GM19463 (cell line): ENCODE data around the gene ALLC.

Experiments used
- ATAC-seq: cut with Tn5 transposase; IDR thresholded peaks from one replicate; pipeline ENCODE4 v1.9.1; 2021; ENCODE audit warnings: mild to moderate bottlenecking, moderate library complexity; ENCODE audit not compliant: unreplicated experiment

The ALLC gene

GRCh38 chr2:3742743-3743508, 84.9 kb downstream of the ALLC start:
- no peak for ATAC-seq

GRCh38 chr2:3743951-3744555, 86.1 kb downstream of the ALLC start:
- ATAC-seq, result no peak

DNA sequence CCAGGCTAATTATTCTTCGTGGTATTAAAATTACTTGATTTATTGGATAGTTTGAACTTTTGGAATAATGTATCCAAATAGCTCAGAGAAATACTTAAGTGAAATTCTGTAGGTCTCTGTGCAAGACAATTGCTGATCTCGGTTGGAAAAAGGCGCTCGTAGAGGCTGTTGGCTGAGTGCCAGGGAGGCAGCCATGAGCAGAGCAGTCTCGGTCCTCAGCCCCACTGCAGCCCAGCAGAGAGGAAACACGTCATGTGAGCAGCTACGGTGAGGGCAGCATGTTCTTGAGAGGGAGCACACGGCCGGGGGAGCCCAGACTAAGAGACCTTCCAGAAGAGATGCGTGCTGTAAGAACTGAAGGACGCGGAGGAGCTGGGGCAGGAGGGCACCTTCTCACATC, 87.9 kb downstream of the ALLC start:
- no peak for ATAC-seq

GRCh38 chr2:3747032-3747654, 89.1 kb downstream of the ALLC start:
- ATAC-seq, result no peak

DNA sequence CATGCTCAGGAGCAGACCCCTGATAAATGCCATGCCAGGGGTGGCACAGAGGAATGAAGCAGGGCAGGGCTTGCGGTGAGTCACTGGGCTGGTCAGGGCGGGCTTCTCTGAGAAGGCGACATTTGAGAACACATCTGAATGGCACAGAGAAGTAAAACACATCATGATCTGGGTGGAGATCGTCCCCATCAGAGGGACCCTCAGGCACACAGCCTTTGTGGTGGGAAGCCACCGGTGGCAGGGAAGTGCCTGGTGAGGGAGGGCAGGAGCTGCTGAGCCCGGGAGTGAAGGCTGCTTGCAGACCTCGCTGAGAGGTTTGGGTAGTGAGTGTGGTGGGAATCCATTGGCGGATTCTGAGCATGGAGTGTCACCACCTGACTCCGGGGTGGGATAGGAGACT, 89.8 kb downstream of the ALLC start:
- no peak for ATAC-seq

GRCh38 chr2:3749201-3749600, 91.2 kb downstream of the ALLC start:
- ATAC-seq, result no peak

DNA sequence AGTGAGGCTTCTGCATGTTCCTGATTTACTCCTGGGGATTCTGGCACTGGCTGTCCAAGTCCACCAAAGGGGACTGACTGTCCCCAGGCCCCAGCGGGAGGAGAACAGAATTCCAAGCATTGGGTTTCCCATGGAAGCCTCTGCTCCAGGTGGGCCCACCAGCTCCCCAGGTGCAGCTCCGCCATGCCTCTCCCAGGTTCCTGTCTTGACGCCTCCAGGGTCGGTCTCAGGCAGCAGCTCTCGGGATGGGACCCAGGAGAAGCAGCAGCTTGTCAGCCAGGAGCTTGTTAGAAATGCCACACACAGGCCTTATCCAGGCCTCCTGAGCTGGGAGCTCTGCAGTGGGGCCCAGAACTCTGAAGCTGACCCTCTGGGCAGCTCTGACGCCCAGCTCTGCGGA, 93.3 kb downstream of the ALLC start:
- ATAC-seq, result no peak

DNA sequence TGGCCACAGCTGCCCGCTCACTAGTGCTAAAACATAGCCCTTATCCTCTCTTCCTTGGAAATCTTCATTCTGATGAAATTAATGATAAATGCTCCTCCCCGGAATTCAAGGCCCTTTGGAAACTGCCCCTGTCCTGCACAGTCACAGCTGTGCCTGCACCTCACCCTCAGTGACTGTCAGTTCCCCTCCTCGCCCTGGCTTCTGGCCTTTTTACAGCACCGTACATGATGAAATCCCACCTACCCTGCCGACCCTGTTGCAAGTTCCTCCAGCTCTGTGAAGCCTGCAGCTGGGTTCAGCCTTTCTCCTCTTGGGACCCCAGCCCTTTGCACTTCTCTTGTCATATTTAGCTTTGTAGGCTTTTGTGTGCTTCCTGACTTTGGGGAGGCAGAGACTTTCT, 93.8 kb downstream of the ALLC start:
- no peak for ATAC-seq
